Measurements from ENCODE around the gene SLC6A13.

SLC6A13 gene

GRCh38 chr12:233615-233968 is 29.0 kb downstream of the SLC6A13 start:
- Histone ChIP-seq H3K27me3 (replicated peaks; ENCODE audit: control insufficient read depth, insufficient read depth, low read length) (no peaks in the 10 kb centered on the region; the same call in none of the 2 replicates), H3K36me3 (ENCODE audit: control insufficient read depth, insufficient read depth, low read length) (no peaks in the 10 kb centered on the region), H3K4me3 (replicated peaks; ENCODE audit: low read depth, low read length) (no peak overlapping the region)
- no peak for DNase-seq (ENCODE audit: extremely low read depth, insufficient read length)
- TF ChIP-seq CTCF (IDR thresholded peaks at IDR 0.05; ENCODE audit: insufficient read depth, low read length, poor library complexity, severe bottlenecking), result no peak

GRCh38 chr12:232731-233614 is 29.7 kb downstream of the SLC6A13 start:
- DNase-seq (ENCODE audit: extremely low read depth, insufficient read length), result no peak
- Histone ChIP-seq H3K36me3 (ENCODE audit: control insufficient read depth, insufficient read depth, low read length) (no peaks in the 10 kb centered on the region), H3K27me3 (replicated peaks; ENCODE audit: control insufficient read depth, insufficient read depth, low read length) (no peaks in the 10 kb centered on the region; the same call in none of the 2 replicates), H3K4me3 (replicated peaks; ENCODE audit: low read depth, low read length) (no peak overlapping the region)
- TF ChIP-seq CTCF (IDR thresholded peaks at IDR 0.05; ENCODE audit: insufficient read depth, low read length, poor library complexity, severe bottlenecking), result no peak

GRCh38 chr12:230925-231671 is 31.5 kb downstream of the SLC6A13 start:
- H3K27me3 ChIP-seq (replicated peaks; ENCODE audit: control insufficient read depth, insufficient read depth, low read length), result no peaks in the 10 kb centered on the region; the same call in none of the 2 replicates
- H3K4me3 ChIP-seq (replicated peaks; ENCODE audit: low read depth, low read length), result no peak overlapping the region
- TF ChIP-seq CTCF (IDR thresholded peaks at IDR 0.05; ENCODE audit: insufficient read depth, low read length, poor library complexity, severe bottlenecking), result no peak
- H3K36me3 ChIP-seq (ENCODE audit: control insufficient read depth, insufficient read depth, low read length), result no peaks in the 10 kb centered on the region
- no peak for DNase-seq (ENCODE audit: extremely low read depth, insufficient read length)

- no peaks in the 10 kb centered on the region for H3K36me3 ChIP-seq (ENCODE audit: control insufficient read depth, insufficient read depth, low read length)
- TF ChIP-seq CTCF (IDR thresholded peaks at IDR 0.05; ENCODE audit: insufficient read depth, low read length, poor library complexity, severe bottlenecking), result no peak
- H3K27me3 ChIP-seq (replicated peaks; ENCODE audit: control insufficient read depth, insufficient read depth, low read length), result no peaks in the 10 kb centered on the region; the same call in none of the 2 replicates
- DNase-seq (ENCODE audit: extremely low read depth, insufficient read length), result no peak
- no peak overlapping the region for H3K4me3 ChIP-seq (replicated peaks; ENCODE audit: low read depth, low read length)
Measured at GRCh38 chr12:229441-230191, 33.0 kb downstream of the SLC6A13 start.

- H3K36me3 ChIP-seq (ENCODE audit: control insufficient read depth, insufficient read depth, low read length), result no peaks in the 10 kb centered on the region
- H3K27me3 ChIP-seq (replicated peaks; ENCODE audit: control insufficient read depth, insufficient read depth, low read length), result no peaks in the 10 kb centered on the region; the same call in none of the 2 replicates
- no peak for DNase-seq (ENCODE audit: extremely low read depth, insufficient read length)
- H3K4me3 ChIP-seq (replicated peaks; ENCODE audit: low read depth, low read length), result no peak overlapping the region
- TF ChIP-seq CTCF (IDR thresholded peaks at IDR 0.05; ENCODE audit: insufficient read depth, low read length, poor library complexity, severe bottlenecking), result no peak
Measured at GRCh38 chr12:228846-229200, 33.8 kb downstream of the SLC6A13 start.

Data from GM06990 (cell line).